Gastroesophageal sphincter (tissue), 4 donors: ENCODE data around the gene KIF5C. TPM values are rescaled to one million over a fixed set of nuclear protein-coding genes. Genes with fewer than 3 reads are reported as not detected.

Source experiments
- ATAC-seq: fragments of 150-250 bp; one replicate; pipeline ENCODE4 v1.9.1; 2016; ENCODE audit warnings: mild to moderate bottlenecking, moderate library complexity
- H3K27ac ChIP-seq, 4 donors: fragments of 200-600 bp; sonication (generic) in 3 of 4; 1 replicate in 3 of 4; 2 replicates in 1 of 4; pipeline ENCODE4 v1.5.1; 2016 to 2019
- H3K27me3 ChIP-seq: fragments of 200-600 bp; sonication (generic); one replicate; pipeline ENCODE4 v1.5.1; 2019
- H3K36me3 ChIP-seq, 2 donors: fragments of 200-600 bp; sonication (generic); one replicate each; pipeline ENCODE4 v1.5.1; 2019; ENCODE audit warnings: control low read depth in 1 of 2
- H3K4me1 ChIP-seq, 3 donors: fragments of 200-600 bp; sonication (generic); 1 replicate in 2 of 3; 2 replicates in 1 of 3; pipeline ENCODE4 v1.5.1; 2016 to 2019; ENCODE audit warnings: control low read depth in 2 of 3
- H3K4me3 ChIP-seq, 2 donors: fragments of 200-600 bp; sonication (generic); one replicate each; pipeline ENCODE4 v1.5.1; 2019; ENCODE audit warnings: mild to moderate bottlenecking in 1 of 2, moderate library complexity in 1 of 2
- H3K9me3 ChIP-seq, 3 donors: fragments of 200-600 bp; sonication (generic); one replicate each; pipeline ENCODE4 v1.5.1; 2017 to 2019; ENCODE audit warnings: control low read depth in 2 of 3
- EP300 ChIP-seq: sonication (generic); formaldehyde crosslinking; IDR thresholded peaks from one replicate; pipeline ENCODE4 v1.6.1; 2017; ENCODE audit warnings: antibody characterized with exemption, mild to moderate bottlenecking
- POLR2A ChIP-seq, 2 donors: fragments of 450-650 bp; IDR thresholded peaks; one replicate each; pipeline ENCODE4 v1.6.1; 2017; ENCODE audit warnings: antibody characterized with exemption in 2 of 2, mild to moderate bottlenecking in 2 of 2, moderate library complexity in 1 of 2
- POLR2AphosphoS5 ChIP-seq: sonication (generic); formaldehyde crosslinking; IDR thresholded peaks from one replicate; pipeline ENCODE4 v1.6.1; 2017; ENCODE audit warnings: antibody characterized with exemption
- WGBS, 2 donors: methylation state at CpG; one replicate each; pipeline ENCODE4 v1.1.5; 2018; ENCODE audit warnings: low coverage in 1 of 2; 5-methylcytosine and 5-hydroxymethylcytosine counted together
- total RNA-seq, 4 donors: library from RNA; depleted of rRNA; stranded (reverse); fragments of >200 nt; gene quantifications; one replicate each; pipeline ENCODE4 v1.1.0, GENCODE V29; 2016
- TF ChIP-seq, protein P1 (sequence below), 4 experiments: fragments of 200-600 bp in 2 of 4; fragments of 450-650 bp in 2 of 4; sonication (generic) in 1 of 4; IDR thresholded peaks; one replicate each; pipeline ENCODE4 v1.5.1; 2017 to 2019; ENCODE audit warnings: antibody characterized with exemption in 4 of 4, mild to moderate bottlenecking in 2 of 4, moderate library complexity in 2 of 4

Gene KIF5C
- total RNA-seq, 4 donors from 2014 or later, result 3.3 to 6.6 (median 4.5) TPM

DNA sequence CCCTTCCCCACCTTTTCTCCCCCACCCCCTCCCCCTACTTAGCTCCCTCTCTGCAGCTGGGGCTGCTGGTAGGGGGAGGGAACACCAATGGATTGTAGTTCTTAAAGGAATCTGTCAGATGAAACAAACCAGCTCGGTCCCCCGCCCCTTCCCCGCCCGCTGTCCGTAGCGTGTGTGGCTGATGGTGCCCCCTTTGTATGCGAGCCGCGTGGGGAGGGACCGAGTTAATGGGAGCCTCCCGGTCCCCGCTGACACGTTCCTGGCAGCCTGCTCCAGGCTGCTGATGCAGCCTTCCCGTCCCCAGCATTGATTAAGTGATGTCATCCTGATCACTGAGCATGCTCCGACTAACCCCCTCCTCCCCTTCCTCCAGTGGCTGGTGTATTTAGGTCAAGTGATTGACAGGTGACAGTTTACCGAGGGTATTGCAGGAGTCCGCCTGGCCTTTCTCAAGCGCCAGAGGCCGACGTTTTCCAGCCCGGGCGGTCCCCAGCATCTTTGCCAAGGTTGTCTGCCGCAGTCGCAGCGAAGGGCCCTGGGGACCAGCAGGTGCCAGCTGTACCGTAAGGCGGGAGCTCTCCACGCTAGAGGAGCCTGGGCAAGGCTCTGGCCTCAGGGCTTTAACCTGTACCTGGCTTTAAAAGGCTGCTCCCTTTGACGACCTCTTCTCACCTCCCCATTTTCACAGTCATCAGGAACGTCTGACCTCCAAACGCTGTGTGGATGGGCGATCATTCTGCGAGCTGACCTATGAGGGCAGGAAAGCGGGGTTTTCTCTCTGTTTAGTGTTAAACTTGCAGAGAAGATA is 1.8 kb downstream of the KIF5C start:
- Histone ChIP-seq H3K36me3 (no peaks in the 10 kb centered on the region), H3K4me3 (peak overlapping the region in 1 of 2 donors; percentile 66), H3K9me3 (peaks cover 0 to 9% (median 0%) of the 10 kb centered on the region in 3 donors), H3K4me1 (peaks cover 0 to 32% (median 19%) of the 10 kb centered on the region in 3 donors), H3K27me3 (peaks cover 54% of the 10 kb centered on the region), H3K27ac (peak overlapping the region in 1 of 4 donors; percentile 6)
- ATAC-seq, result no peak
- WGBS, 2 donors, result 23 to 44% methylated on average over 4 to 6 of the region's 34 CpGs
- TF ChIP-seq POLR2A (IDR thresholded peaks at IDR 0.05) (no peak), EP300 (no peak), POLR2AphosphoS5 (no peak)
- TF ChIP-seq, protein P1, sequence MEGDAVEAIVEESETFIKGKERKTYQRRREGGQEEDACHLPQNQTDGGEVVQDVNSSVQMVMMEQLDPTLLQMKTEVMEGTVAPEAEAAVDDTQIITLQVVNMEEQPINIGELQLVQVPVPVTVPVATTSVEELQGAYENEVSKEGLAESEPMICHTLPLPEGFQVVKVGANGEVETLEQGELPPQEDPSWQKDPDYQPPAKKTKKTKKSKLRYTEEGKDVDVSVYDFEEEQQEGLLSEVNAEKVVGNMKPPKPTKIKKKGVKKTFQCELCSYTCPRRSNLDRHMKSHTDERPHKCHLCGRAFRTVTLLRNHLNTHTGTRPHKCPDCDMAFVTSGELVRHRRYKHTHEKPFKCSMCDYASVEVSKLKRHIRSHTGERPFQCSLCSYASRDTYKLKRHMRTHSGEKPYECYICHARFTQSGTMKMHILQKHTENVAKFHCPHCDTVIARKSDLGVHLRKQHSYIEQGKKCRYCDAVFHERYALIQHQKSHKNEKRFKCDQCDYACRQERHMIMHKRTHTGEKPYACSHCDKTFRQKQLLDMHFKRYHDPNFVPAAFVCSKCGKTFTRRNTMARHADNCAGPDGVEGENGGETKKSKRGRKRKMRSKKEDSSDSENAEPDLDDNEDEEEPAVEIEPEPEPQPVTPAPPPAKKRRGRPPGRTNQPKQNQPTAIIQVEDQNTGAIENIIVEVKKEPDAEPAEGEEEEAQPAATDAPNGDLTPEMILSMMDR (IDR thresholded peaks at IDR 0.05), result no peak

DNA sequence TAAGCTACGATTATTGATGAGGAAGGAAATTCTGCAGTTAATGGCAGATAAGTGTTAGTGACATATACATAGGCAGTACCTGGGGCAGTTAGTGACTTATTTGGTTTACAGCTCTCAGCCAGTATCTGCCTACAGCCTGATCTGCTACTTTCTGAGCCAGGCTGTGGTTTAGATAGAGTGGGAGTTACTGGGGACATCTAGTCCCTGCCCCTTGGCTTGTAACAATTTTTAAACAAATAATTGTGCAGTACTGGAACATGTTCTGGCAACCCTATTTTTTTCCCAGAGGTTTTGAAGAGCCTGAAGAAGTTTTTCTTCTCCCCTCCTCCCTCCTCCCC is 2.3 kb downstream of the KIF5C start:
- H3K27me3 ChIP-seq, result peaks cover 49% of the 10 kb centered on the region
- 38 to 67% methylated on average over 1 of the region's 1 CpG for WGBS, 2 donors
- TF ChIP-seq, protein P1 (IDR thresholded peaks at IDR 0.05), result no peak
- TF ChIP-seq POLR2A (IDR thresholded peaks at IDR 0.05), result no peak
- no peak for TF ChIP-seq POLR2AphosphoS5
- no peak for TF ChIP-seq EP300
- H3K4me3 ChIP-seq, result no peak overlapping the region
- no peak for ATAC-seq
- peaks cover 0 to 9% (median 0%) of the 10 kb centered on the region in 3 donors for H3K9me3 ChIP-seq
- peak overlapping the region in 1 of 4 donors; percentile 6 for H3K27ac ChIP-seq
- H3K36me3 ChIP-seq, result no peaks in the 10 kb centered on the region
- peaks cover 0 to 32% (median 19%) of the 10 kb centered on the region in 3 donors for H3K4me1 ChIP-seq

DNA sequence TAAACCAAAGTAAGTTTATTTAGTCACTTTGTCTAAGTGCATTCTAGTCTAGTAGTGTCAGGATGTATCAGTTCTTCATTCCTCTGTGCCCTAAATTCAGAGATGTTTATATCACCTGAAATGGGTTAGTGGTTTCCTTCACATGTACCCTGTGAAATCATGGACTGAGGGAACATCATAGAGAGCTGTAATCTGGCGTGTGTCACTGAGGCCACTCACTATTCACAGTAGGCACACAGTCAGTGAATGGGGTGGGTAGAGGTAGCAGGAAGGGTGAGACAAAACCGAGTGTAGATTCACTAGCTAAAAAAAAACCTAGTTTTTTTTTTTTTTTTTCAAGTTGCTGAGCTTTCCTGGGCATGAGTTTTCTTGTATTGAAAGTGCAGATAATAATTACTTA is 5.6 kb downstream of the KIF5C start:
- WGBS, 2 donors, result 80 to 86% methylated on average over 1 to 2 of the region's 2 CpGs
- H3K36me3 ChIP-seq, result no peaks in the 10 kb centered on the region
- peaks cover 0 to 9% (median 0%) of the 10 kb centered on the region in 3 donors for H3K9me3 ChIP-seq
- TF ChIP-seq, protein P1 (IDR thresholded peaks at IDR 0.05), result no peak
- TF ChIP-seq POLR2AphosphoS5 (no peak), EP300 (no peak), POLR2A (IDR thresholded peaks at IDR 0.05) (no peak)
- H3K4me1 ChIP-seq, result peaks cover 0 to 21% (median 14%) of the 10 kb centered on the region in 3 donors
- no peak overlapping the region for H3K27ac ChIP-seq
- ATAC-seq, result no peak
- peaks cover 19% of the 10 kb centered on the region for H3K27me3 ChIP-seq
- no peak overlapping the region for H3K4me3 ChIP-seq

DNA sequence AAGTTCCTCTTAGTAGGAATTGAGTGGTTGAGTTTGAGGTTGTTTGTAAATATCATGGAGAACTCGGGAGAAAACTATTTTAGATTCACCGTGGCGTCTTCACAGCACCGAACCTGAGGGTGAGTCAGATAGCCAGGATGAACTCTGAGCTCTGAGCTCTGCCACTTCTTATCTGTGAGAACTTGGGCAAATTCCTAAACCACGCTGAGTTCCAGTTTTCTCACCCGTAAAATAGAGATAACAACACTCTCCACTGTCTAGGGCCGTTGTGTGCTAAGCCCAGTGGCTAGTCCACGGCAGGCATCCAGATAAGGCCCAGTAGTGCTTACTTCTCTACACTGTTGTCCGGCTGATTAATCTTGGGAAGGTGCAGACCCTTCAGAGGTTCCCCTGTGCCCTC is 7.0 kb downstream of the KIF5C start:
- Histone ChIP-seq H3K4me1 (peaks cover 0 to 7% (median 2%) of the 10 kb centered on the region in 3 donors), H3K4me3 (no peak overlapping the region), H3K36me3 (no peaks in the 10 kb centered on the region), H3K27ac (no peak overlapping the region), H3K27me3 (peaks cover 5% of the 10 kb centered on the region), H3K9me3 (peaks cover 0 to 9% (median 0%) of the 10 kb centered on the region in 3 donors)
- TF ChIP-seq, protein P1 (IDR thresholded peaks at IDR 0.05), result no peak
- TF ChIP-seq EP300, result no peak
- TF ChIP-seq POLR2AphosphoS5, result no peak
- TF ChIP-seq POLR2A (IDR thresholded peaks at IDR 0.05), result no peak
- 80 to 81% methylated on average over 5 to 9 of the region's 9 CpGs for WGBS, 2 donors
- ATAC-seq, result no peak

DNA sequence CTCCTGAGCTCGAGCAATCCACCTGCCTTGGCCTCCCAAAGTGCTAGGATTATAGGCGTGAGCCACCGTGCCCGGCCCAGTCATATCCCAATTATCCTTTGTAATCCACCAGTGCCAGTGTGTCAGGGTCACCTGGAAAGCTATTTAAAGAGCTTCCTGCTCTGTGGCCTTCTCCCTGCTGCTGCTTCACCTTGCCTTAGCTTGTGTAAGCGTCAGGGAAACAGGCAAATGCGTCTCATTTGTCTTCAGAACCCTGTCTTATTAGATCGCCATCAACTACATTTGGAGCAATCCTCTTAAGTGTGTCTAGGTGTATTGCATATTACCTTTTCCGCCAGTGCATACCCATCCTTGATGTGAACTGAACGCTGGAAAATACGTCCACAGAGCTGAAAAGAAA is 10.2 kb downstream of the KIF5C start:
- WGBS, 2 donors, result 88 to 94% methylated on average over 9 to 10 of the region's 10 CpGs
- peaks cover 14% of the 10 kb centered on the region for H3K27me3 ChIP-seq
- no peak for ATAC-seq

More for the DNA sequence above, 10.2 kb downstream of the KIF5C start:
- H3K36me3 ChIP-seq, result no peaks in the 10 kb centered on the region
- H3K27ac ChIP-seq, result no peak overlapping the region
- peaks cover 0 to 6% (median 0%) of the 10 kb centered on the region in 3 donors for H3K9me3 ChIP-seq
- TF ChIP-seq, protein P1 (IDR thresholded peaks at IDR 0.05), result no peak
- H3K4me1 ChIP-seq, result peaks cover 0 to 13% (median 0%) of the 10 kb centered on the region in 3 donors
- H3K4me3 ChIP-seq, result no peak overlapping the region
